GM13977 (cell line): ENCODE measurements around the gene LGALS9.
"Not testable (repeated sequence)": the region's sequence is repeated elsewhere in the genome, so short reads cannot be mapped to it uniquely, and the experiment has no call there.

ENCODE experiments used
- DNase-seq: peaks from one replicate; pipeline ENCODE4 v3.0.0; 2012; ENCODE audit warnings: low spot score
- in situ Hi-C: fragments of 300-500 bp; cut with MboI; formaldehyde crosslinking; loops from one replicate; pipeline ENCODE4 v1.12.0; 2022; ENCODE audit warnings: low sequenced_read_pairs, low pct_unique_long_range_greater_than_20kb, mixed read lengths, inconsistent platforms; ENCODE audit not compliant: unreplicated experiment
- TF ChIP-seq, protein P1 (sequence below): IDR thresholded peaks from 2 replicates; pipeline ENCODE4 v1.5.1; 2012; ENCODE audit warnings: mild to moderate bottlenecking, control low read depth; ENCODE audit not compliant: insufficient read depth; ENCODE audit errors: extremely low read depth, missing control alignments

The LGALS9 gene

DNA sequence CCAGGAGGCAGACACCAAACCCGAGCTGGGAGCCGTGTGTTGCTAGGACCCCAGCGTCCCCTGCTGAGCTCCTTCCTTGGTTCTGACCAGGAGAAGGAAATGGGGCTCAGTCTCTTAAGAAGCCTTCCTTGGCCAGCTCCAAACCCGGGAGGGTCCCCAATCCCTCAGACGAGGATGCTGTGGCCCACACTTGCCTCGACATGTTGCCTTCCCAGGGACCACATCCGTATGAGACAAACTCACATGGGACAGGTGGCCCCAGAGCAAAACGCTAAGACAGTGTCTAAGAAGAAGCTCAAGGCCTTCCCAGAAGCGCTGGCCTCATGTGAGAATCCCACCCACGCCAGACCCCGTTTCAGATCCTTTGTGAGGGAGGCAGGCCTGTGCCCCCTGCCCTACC, 19.8 kb downstream of the LGALS9 start:
- in situ Hi-C loops, result loop anchor here (10.0 kb wide), 2 partner anchors 46 to 114 kb away; no protein-coding TSS in a partner anchor
- TF ChIP-seq, protein P1, sequence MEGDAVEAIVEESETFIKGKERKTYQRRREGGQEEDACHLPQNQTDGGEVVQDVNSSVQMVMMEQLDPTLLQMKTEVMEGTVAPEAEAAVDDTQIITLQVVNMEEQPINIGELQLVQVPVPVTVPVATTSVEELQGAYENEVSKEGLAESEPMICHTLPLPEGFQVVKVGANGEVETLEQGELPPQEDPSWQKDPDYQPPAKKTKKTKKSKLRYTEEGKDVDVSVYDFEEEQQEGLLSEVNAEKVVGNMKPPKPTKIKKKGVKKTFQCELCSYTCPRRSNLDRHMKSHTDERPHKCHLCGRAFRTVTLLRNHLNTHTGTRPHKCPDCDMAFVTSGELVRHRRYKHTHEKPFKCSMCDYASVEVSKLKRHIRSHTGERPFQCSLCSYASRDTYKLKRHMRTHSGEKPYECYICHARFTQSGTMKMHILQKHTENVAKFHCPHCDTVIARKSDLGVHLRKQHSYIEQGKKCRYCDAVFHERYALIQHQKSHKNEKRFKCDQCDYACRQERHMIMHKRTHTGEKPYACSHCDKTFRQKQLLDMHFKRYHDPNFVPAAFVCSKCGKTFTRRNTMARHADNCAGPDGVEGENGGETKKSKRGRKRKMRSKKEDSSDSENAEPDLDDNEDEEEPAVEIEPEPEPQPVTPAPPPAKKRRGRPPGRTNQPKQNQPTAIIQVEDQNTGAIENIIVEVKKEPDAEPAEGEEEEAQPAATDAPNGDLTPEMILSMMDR, result no peak
- no peak for DNase-seq

DNA sequence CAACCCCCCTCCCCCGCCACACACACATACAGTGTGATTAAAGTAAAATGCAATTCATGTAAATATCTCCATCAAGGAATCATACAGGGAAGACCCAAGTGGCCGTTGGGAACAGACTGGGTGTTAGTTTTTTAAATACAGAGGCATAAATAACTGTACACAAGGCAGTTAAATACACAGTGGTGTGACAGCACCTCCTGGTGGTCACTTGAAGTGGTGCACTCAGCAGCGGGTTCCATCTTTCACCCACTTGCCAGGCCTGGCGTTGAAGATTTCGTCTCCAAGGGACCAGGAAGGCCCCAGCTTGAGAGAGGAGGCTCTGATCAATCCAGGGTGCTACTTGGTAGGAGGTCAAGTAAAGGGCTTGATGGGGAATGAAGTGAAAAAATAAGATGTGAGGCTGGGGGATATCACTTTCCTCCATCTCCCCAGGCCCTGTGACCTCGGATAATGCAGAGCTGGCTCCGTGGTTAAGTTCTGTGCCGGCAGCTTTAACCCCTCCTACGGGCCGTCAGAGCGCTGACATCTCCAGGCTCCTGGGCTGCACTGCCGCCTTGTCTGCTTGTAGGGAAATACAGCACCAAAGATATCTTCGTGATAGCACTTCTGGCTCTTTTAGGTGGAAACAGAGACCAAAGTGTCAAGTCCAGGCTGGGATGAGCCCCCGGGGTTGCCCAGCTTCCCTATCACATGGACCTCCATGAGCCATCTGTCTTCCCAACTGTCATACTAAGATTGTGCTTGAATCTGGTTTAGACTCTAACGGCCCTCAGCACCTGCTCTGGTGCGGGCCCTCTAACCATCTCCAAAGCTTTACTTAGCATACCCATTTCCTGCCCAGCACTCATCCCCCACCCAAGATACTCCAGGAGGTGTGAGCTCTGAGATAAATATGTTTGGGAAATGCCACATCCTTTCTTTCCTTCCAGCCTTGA, 20.7 kb downstream of the LGALS9 start:
- in situ Hi-C loops, result loop anchor here (10.0 kb wide), 2 partner anchors 47 to 113 kb away; no protein-coding TSS in a partner anchor
- DNase-seq, result peak; percentile 39
- TF ChIP-seq, protein P1, result peak; percentile 80

DNA sequence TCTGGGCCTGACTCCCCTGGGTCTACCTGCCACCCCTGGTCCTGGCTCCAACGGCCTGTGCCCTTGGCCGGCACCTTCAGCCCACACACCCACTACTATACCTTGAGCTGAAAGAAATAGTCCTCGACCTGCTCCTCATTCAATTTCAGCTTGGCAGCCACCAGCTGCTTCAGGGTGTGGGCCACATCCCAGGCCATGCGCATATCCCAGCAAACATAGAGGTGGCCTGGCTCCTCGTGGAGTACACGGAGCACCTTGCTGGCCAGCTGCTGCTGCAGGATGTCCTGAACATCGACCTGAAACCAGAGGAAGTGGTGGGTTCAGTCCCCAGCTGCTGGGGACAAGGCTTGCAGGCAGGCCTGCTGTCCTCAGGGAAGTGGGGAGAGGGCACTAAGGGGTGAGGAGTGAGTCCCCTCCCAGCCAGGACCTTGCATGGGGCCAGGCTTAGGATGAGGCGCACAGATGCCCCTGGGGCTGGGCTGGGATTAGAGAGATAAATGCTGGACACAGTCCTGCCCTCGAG, 22.5 kb downstream of the LGALS9 start:
- in situ Hi-C loops, result loop anchor here (10.0 kb wide), 2 partner anchors 49 to 111 kb away; no protein-coding TSS in a partner anchor
- not testable (repeated sequence) for DNase-seq

DNA sequence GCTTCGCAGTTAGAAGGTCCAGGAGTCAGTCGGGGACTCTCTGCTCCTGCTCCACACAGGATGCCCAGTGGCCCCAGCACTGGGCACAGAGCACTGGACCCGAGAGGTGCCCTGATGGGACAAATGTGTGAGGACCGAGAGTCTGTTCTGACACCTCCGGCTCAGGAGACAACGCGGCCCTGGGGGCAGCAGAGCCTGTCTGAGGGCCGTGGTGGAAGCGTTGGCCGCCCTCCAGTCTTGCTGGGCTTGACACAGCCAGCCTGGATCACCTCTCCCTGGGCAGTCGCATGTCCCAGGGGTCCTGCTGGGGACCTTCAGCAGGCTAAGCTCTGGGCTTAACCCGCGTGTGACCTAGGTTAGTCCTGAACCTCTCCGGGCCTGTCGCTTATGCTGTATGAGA, 23.1 kb downstream of the LGALS9 start:
- TF ChIP-seq, protein P1, result no peak
- DNase-seq, result no peak
- in situ Hi-C loops, result loop anchor here (10.0 kb wide), 2 partner anchors 49 to 111 kb away; no protein-coding TSS in a partner anchor

DNA sequence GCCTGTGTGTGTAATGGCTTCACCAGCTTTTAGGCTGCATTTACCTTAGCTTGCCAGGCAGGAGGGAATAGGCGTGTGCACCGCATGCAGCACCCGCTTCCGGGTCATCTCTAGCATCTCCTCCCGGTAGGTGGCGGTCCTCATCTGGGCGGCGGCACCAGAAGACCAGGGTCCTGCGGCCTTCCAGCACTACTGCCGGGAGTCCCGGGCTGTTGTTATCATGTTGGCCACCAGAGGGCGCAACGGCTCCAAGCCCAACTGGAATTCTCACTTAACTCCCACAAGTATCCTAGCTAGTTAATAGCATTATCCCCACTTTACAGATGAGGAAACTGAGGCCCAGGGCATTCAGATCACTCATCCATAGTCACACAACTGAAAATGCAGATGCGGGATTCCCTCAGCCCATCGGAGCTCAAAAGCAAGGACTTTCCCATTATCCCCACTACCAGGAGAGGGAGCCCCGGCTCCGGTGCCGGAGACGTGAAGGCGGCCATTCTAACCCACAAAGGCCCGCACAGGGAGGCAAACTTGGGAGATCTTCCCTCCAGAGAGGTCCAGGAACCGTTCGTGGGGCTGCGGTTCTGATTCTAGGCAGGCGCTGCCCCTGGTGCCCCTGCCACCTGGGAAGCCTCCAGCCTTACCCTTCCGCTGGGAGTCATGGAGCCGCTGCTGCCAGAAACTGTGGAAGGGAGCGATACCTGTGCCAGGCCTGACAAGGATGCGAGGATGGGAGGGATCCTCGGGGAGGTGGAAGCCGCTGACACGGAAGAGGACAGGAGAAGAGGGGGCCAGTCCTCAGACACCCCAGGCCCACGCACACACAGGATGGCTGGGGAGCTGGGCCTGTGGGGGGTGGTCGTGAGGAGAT, 23.9 kb downstream of the LGALS9 start:
- DNase-seq, result peak; percentile 85
- in situ Hi-C loops, result loop anchor here (10.0 kb wide), 2 partner anchors 50 to 110 kb away; no protein-coding TSS in a partner anchor

DNA sequence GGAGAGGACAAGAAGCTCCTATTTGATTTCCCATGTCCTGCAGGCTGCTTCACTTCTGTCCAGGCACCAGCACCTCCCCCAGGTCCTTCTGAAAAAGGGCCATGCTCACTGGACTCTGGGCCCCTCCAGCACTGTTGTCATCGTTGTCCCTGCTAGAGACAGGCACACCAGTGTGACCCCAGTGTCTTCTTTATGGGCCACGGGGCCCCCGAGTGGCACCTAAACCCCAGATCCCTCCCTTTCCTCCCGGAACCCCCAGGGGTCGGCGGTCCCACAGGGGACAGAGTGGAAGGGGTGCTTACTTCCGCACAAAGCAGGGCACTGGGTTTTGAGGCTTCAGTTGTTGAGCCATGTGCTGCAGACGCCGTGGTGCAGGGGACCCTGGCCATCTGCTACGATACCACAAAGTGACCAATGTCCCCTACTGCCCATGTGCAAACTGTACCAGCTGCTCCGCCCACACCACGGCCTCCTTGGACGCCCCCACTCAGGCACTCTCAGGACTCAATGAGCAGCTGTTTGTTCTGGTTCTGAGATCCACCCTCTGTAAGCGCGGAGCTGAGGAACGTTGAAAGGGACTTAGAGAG, 24.6 kb downstream of the LGALS9 start:
- in situ Hi-C loops, result loop anchor here (10.0 kb wide), 2 partner anchors 51 to 109 kb away; no protein-coding TSS in a partner anchor
- DNase-seq, result not testable (repeated sequence)

More for the DNA sequence above, 23.9 kb downstream of the LGALS9 start:
- TF ChIP-seq, protein P1, result peak; percentile 82

DNA sequence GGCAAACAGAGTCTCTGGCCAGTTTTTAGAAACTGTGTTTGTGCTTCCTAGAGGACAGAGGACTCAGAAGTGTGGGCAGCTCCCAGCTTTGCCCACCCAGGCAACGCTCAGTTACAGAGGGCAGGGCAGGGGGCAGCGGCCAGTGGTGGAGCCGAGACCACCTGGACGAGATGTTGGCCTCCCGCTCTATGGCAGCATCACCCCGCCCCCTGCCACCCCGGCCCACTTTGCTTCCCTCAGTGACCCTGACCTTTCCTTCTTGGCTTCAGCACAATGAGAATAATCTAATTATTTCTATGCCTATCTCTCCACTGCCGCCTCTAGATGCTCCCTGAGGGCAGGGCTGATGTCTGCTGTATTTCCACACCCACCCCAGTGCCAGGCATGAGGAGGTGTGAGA, 25.6 kb downstream of the LGALS9 start:
- DNase-seq, result not testable (repeated sequence)
- in situ Hi-C loops, result loop anchor here (10.0 kb wide), 2 partner anchors 52 to 108 kb away; no protein-coding TSS in a partner anchor
